Left forelimb (tissue), 1 donor: ENCODE measurements around the gene RBMX.
"Not testable (repeated sequence)": the region's sequence is repeated elsewhere in the genome, so short reads cannot be mapped to it uniquely, and the experiment has no call there.

Experiments
- DNase-seq: peaks from one replicate; pipeline ENCODE4 v3.0.0-alpha.2; 2018; ENCODE audit warnings: low spot score

Gene RBMX

GRCh38 chrX:136878423-136878822, 2.1 kb downstream of the RBMX start:
- no peak for DNase-seq

- DNase-seq = not testable (repeated sequence)
Observed at GRCh38 chrX:136874114-136874513, 6.4 kb downstream of the RBMX start.

DNA sequence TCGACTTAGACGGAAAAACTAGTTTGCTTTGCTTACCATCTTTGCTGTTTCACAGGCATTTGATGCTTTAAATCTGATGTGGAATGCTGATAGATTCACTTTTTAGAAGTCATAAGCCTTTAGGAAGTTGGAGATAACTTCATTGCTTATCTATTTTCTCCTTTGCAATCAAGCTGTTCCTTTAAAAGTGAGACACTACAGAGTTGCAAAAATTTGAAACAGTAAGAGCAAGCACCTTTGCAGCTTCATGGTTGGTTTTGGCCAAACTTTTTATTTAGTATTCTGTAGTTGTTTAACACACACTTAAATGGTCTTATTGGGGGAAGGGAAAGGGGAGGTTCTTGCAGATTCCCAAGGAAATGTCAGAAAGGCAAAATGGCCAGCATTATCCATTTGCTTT, 7.3 kb downstream of the RBMX start:
- not testable (repeated sequence) for DNase-seq

DNA sequence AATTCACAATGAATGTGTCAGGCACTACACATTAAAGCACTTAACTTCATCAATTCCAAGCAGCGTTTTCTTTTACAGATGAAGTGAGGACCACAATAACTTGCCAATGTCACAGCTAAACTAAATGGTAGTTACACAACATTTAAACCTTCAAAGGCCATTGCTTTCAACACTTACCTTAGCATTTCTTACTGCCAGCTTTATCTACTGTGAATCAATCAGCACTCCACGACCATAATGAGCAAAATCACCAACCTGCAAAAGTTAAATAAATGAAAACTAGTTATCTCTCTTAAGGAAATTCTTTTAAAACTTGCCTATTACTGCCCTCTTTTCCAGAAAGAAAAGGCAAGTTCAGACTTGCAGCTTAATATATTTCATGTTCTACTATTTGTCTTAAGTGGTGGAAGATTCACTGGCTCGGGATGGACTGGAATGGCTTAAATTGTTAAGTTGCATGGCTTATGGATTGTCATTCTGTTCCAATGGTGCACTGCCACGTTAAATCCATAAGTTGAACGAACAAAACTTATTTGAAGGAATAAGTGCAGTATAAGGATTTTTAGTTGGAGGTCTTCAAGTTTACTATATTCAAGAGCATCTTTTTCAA, 8.3 kb downstream of the RBMX start:
- no peak for DNase-seq

DNA sequence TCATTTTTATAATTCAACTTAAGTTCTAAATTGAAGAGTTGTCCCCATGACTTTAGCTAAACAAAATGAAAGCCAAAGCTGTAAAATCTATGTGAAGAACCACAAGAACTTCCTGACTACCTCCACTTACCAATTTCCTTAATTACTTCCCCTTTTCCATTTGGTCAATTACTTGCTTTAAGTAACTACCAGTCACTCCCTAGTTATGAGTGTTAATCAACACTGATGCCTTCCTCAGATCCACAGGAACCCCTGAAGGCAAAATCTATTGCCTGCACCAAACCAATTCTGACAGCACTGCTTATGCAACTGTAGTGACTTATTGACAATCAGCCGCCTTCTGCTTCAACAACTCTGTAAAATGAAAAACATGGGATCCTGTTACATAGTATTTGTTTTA, 10.5 kb downstream of the RBMX start:
- no peak for DNase-seq

DNA sequence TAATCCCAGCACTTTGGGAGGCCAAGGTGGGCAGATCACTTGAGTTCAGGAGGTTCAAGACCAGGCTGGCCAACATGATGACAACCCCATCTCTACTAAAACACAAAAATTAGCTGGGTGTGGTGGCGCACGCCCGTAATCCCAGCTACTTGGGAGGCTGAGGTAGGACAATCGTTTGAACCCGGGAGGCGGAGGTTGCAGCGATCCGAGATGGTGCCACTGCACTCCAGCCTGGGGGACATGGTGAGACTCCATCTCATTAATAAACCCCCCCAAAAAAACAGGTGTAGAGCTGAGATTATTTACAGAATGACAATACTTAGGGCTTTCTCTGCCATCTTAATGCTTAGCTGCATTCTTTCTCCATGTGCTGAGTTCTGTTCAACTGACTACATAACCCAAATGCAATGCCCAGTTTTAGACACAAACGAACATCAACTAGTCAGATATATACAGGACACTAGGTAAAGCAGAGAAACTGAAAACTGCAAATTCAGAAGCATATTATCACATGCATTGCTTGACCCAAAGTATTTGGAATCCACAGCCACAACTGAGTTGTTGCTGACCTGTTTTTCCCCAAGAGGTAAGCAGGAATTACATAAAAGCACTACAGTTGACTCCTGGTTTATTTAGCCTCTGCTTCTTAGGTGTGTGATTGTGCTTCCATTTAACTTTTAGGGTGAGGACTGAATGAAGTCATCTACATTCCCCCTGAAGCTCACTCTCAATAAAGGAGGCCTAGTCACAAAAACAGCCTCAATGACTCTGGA, 12.1 kb downstream of the RBMX start:
- DNase-seq = no peak

DNA sequence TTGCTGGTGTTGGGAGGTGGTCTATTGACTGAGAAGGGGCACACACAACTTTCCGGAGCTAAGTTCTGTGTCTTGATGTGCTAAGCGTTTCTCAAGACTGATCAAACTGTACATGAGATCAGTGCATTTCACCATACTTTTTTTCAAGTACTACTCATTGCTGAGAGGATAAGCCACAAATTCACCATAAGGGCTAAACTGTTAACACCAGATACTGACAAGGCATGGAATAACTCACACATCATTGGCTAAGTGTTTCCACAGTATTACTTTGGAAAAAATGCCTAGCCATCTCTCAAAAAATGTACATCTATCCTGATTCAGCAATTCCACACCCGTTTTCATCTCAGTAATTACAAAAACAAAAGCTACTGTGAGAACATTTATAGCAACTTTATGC, 13.0 kb downstream of the RBMX start:
- DNase-seq = no peak

- no peak for DNase-seq
Observed at GRCh38 chrX:136867096-136867491, 13.4 kb downstream of the RBMX start.

DNA sequence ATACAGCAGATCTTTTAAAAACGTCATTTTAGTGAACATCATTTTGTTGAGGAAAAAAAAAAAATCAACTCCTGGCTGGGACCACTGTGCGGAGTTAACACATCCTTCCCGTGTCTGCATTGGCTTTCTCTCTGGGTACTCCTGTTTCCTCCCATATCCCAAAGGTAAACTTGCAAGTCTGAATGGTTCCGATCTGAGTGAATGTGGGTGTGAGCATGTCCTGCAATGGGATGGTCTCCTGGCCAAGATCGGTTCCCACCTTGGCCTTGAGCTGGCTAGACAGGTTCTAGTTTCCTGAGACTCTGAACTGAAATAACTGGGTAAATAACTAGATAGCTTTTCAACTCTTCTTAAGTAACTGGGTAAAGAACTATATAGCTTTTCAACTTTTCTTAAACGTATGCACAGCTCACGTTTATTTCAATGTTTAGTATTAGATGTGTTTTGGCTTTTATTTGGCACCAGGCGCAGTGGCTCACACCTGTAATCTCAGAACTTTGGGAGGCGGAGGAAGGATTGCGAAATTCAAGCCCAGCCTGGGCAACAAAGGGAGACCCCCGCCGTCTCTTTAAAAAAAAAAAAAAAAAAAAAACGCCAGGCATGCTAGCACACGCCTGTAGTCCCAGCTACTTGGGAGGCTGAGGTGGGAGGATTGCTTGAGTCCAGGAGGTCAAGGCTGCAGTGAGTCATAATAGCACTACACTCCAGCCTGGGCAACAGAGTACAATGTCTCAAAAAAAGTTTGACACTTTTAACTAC, 14.0 kb downstream of the RBMX start:
- DNase-seq = no peak

DNA sequence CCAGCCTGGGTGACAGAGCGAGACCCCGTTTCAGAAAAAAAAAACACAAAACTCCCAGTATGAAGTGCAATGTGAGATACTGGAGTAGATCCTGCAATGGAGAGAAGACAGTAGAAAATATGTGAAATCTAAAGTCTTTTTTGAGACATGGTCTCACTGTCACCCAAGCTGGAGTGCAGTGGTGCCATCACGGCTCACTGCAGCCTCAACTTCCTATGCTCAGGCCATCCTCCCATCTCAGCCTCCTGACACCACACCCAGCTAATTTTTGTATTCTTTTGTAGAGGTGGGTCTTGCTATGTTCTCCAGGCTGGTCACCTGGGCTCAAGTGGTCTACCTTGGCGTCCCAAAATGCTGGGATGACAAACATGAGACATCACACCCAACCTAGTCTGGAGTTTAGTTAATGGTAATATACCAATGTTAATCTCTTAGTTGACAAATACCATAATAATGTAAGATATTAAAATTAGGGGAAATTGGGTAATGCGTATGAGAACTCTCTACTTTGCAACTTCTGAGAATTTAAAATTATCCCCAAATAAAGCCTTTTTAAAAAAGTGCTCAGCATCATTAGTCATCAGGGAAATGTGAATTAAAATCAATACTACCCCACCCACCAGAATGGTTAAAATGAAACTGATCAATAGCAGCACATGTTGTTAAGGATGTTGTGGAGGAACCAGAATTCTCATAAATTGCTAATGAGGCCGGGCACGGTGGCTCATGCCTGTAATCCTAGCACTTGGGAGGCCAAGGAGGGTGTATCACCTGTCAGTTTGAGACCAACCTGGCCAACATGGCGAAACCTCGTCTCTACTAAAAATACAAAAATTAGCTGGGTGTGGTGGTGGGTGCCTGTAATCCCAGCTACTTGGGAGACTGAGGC, 15.0 kb downstream of the RBMX start:
- DNase-seq = no peak

DNA sequence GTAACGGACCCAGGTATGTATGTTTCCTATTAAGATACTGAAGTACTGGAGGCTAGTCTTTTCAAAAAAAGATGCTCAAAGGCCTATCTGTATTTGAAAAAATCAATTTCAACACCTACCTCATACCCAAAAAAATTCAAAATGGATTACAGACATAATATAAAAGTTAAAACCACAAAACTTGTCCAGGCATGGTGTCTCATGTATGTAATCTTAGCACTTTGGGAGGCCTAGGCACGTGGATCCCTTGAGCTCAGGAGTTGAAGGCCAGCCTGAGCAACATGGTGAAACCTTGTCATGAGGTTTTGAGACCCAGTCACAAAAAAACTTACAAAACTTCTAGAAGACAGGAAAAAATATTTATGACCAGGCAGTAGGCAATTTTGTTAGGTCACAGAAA, 16.7 kb downstream of the RBMX start:
- DNase-seq = no peak

GRCh38 chrX:136862546-136862945, 18.0 kb downstream of the RBMX start:
- no peak for DNase-seq

DNA sequence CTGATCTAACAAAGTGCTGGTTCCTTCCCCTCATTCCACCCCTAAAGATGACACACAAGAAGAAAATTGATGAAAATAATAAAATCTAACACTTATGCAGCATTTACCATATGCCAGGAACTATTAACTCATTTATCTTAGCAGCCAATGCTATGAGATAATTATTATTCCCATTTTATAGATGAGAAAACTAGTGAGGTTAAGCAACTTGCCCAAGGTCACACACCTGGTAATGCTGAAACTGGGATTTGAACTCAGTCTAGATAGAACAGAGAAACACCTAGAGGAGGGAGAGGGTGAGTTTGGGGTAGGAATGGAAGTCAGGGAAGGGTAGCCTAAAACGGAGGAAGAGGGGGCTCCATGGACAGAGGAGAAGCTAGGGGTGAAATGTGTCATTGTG, 18.6 kb downstream of the RBMX start:
- DNase-seq = no peak

- DNase-seq = no peak
Observed at GRCh38 chrX:136858007-136858756, 22.3 kb downstream of the RBMX start.

- no peak for DNase-seq
Observed at GRCh38 chrX:136856551-136856950, 24.0 kb downstream of the RBMX start.

GRCh38 chrX:136856050-136856449, 24.5 kb downstream of the RBMX start:
- no peak for DNase-seq

GRCh38 chrX:136851526-136851925, 29.0 kb downstream of the RBMX start:
- no peak for DNase-seq

DNA sequence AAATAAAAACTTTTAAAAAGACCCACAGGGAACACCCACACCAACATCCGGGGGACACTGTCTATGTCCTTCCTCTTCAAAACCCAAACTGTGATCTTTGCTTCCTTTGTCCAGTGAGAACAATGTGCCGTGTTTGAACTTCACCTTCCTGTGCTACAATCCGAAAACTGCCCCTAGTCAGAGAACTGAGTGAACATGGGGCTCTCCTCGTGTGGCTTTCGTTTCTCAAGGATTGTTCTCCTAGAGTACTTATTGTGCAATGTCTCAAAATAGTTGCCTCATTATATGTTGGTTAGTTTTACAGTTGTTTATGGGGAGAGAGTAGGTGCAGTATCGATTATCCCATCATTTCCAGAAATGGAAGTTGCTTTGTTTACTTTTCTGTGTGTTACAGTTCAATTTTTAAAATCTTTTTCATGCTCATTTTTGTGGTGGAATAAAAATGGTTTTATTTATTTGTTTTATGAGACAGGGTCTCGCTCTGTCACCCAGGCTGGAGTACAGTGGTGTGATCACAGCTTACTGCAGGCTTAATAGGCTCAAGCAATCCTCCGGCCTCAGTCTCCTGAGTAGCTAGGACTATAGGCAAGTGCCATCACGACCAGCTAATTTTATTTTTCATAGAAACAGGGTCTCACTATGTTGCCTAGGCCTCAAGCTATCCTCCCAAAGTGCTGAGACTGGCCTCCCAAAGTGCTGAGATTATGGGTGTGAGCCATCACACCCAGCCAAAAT, 29.9 kb downstream of the RBMX start:
- no peak for DNase-seq

- no peak for DNase-seq
Observed at GRCh38 chrX:136849395-136849794, 31.1 kb downstream of the RBMX start.

DNA sequence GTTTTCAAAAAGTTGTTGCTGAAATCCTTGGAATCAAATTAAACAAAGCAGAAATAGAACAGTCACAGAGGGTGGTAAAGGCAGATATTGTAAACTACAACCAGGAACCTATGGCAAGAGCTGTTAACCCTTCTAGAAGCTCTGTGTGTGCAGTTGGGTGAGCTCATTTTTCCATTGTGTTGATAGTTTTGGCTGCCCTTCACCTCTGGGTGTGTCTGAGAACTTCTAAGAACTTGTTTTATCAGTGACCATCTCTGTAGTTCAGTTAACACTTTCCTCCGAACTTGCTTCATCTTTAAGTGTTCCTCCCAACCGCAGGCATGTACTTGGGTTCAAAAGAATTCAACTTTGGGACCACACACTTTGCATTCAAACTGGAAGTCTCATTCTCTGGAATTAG, 32.7 kb downstream of the RBMX start:
- DNase-seq = no peak

GRCh38 chrX:136839196-136839595, 41.3 kb downstream of the RBMX start:
- DNase-seq = no peak
